Vagina (tissue), 2 donors: ENCODE measurements around the gene TBCEL. TPM values are rescaled to one million over a fixed set of nuclear protein-coding genes. Genes with fewer than 3 reads are reported as not detected.

Experiments used
- DNase-seq, 2 donors: peaks; one replicate each; pipeline ENCODE4 v3.0.0-alpha.2; 2017; ENCODE audit errors: extremely low spot score in 2 of 2
- H3K27ac ChIP-seq: fragments of 200-600 bp; sonication (generic); one replicate; pipeline ENCODE4 v1.5.1; 2019
- H3K27me3 ChIP-seq: fragments of 200-600 bp; sonication (generic); one replicate; pipeline ENCODE4 v1.5.1; 2019
- H3K36me3 ChIP-seq, 2 donors: fragments of 200-600 bp; sonication (generic); one replicate each; pipeline ENCODE4 v1.5.1; 2017 to 2019
- H3K4me1 ChIP-seq: fragments of 200-600 bp; sonication (generic); one replicate; pipeline ENCODE4 v1.5.1; 2019
- H3K4me3 ChIP-seq, 2 donors: fragments of 200-600 bp; sonication (generic); 1 replicate in 1 of 2; 2 replicates in 1 of 2; pipeline ENCODE4 v1.5.1; 2016 to 2019
- H3K9me3 ChIP-seq: fragments of 200-600 bp; sonication (generic); one replicate; pipeline ENCODE4 v1.5.1; 2019
- CTCF ChIP-seq, 3 experiments: fragments of 450-650 bp in 2 of 3; fragments of 200-600 bp in 1 of 3; sonication (generic) in 1 of 3; IDR thresholded peaks; one replicate each; pipeline ENCODE4 v1.5.1; 2017 to 2019; ENCODE audit warnings: antibody characterized with exemption in 3 of 3, mild to moderate bottlenecking in 2 of 3, moderate library complexity in 2 of 3
- POLR2A ChIP-seq, 2 donors: fragments of 450-650 bp; IDR thresholded peaks; one replicate each; pipeline ENCODE4 v1.6.1; 2017; ENCODE audit warnings: antibody characterized with exemption in 2 of 2, mild to moderate bottlenecking in 2 of 2, moderate library complexity in 2 of 2
- POLR2AphosphoS5 ChIP-seq, 2 donors: sonication (generic); formaldehyde crosslinking; IDR thresholded peaks; one replicate each; pipeline ENCODE4 v1.9.0; 2017; ENCODE audit warnings: antibody characterized with exemption in 2 of 2, mild to moderate bottlenecking in 2 of 2, low read depth in 1 of 2; ENCODE audit not compliant: insufficient read depth in 1 of 2
- intact Hi-C: fragments of 100-400 bp; cut with DNase I; formaldehyde crosslinking; loops from one replicate; pipeline ENCODE4 v1.15.1; 2023
- total RNA-seq: library from RNA; depleted of rRNA; stranded (reverse); fragments of >200 nt; gene quantifications from one replicate; pipeline ENCODE4 v1.2.3, GENCODE V29; 2016

The TBCEL gene
- total RNA-seq, 1 donor from 2014 or later: 19.2 TPM

DNA sequence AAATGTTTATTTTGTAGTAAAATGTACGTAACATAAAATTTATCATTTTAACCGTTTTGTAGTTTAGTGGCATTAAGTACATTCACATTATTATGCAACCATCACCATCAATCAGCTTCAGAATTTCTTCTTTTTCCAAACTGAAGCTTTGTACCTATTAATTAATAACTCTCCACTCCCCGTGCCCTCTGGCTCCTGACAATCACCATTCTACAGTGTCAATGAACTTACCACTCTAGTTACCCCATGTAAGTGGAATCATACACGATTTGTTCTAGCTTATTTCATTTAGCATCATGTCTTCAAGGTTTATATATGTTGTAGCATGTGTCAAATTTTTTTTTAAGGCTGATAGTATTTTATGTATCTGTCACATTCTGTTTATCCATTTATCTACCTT is 9.7 kb downstream of the TBCEL start:
- H3K27me3 ChIP-seq: no peaks in the 10 kb centered on the region
- intact Hi-C loops: no loop called here
- no peak for DNase-seq
- H3K27ac ChIP-seq: no peak overlapping the region
- TF ChIP-seq POLR2A (IDR thresholded peaks at IDR 0.05) (no peak), CTCF (IDR thresholded peaks at IDR 0.05) (no peak), POLR2AphosphoS5 (IDR thresholded peaks at IDR 0.05; ENCODE audit: insufficient read depth in 1 of 2, low read depth in 1 of 2) (no peak)
- no peaks in the 10 kb centered on the region for H3K4me1 ChIP-seq
- no peaks in the 10 kb centered on the region for H3K9me3 ChIP-seq
- H3K36me3 ChIP-seq: no peaks in the 10 kb centered on the region
- H3K4me3 ChIP-seq: no peak overlapping the region

DNA sequence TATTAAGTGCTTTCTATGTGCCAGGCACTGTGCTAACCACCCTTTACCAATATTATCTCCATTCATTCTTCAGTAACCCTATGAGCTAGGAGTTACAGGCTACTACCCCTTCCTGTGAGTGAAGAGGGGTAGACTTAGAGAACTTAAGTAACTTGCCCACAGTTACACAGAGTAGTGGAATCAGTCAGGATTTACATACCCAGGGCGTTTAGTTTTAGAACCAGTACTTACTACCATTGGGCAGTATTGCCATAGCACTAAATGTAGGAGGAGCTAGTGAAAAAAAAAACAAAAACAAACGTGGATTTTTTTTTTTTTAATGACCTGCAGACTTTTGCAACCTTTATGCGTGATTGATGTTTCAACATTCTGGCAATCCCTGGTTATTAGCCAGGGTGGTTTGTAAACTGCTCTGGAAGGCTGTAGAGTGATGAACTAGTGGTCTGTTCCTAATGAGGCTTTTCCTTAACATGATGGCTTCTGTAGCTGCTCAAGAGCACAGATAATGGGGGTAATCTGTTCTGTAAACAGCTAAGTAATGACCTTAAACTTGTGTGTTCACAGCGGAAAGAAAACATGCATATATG is 11.4 kb downstream of the TBCEL start:
- intact Hi-C loops: no loop called here
- Histone ChIP-seq H3K9me3 (no peaks in the 10 kb centered on the region), H3K27ac (no peak overlapping the region), H3K27me3 (no peaks in the 10 kb centered on the region), H3K4me3 (no peak overlapping the region), H3K4me1 (no peaks in the 10 kb centered on the region), H3K36me3 (no peaks in the 10 kb centered on the region)
- TF ChIP-seq POLR2A (IDR thresholded peaks at IDR 0.05): no peak
- no peak for TF ChIP-seq POLR2AphosphoS5 (IDR thresholded peaks at IDR 0.05; ENCODE audit: insufficient read depth in 1 of 2, low read depth in 1 of 2)
- no peak for TF ChIP-seq CTCF (IDR thresholded peaks at IDR 0.05)
- no peak for DNase-seq

DNA sequence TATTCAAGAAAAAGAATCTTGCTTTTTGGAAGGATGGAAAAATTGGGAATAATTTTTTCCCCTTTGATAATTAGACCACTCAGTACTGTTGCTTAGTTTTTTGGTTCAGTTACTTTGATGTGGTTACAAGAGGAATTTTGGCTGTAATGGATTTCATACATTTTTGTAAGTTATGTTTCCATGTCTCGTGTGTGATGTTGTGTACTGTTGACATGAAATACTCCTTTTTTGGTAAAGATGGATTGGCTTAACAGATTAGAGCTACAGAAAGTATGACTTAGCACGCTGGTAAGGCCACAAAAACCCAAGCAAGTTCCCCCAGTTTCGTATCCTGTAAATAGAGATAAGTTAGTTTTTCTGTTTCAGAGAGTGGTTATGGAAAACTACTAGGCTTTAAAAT is 11.9 kb downstream of the TBCEL start:
- TF ChIP-seq CTCF (IDR thresholded peaks at IDR 0.05) (no peak), POLR2A (IDR thresholded peaks at IDR 0.05) (no peak), POLR2AphosphoS5 (IDR thresholded peaks at IDR 0.05; ENCODE audit: insufficient read depth in 1 of 2, low read depth in 1 of 2) (no peak)
- Histone ChIP-seq H3K27me3 (no peaks in the 10 kb centered on the region), H3K4me3 (no peak overlapping the region), H3K9me3 (no peaks in the 10 kb centered on the region), H3K4me1 (no peaks in the 10 kb centered on the region), H3K27ac (no peak overlapping the region), H3K36me3 (no peaks in the 10 kb centered on the region)
- intact Hi-C loops: no loop called here
- DNase-seq: no peak

GRCh38 chr11:121037016-121037415 is 13.1 kb downstream of the TBCEL start:
- TF ChIP-seq POLR2A (IDR thresholded peaks at IDR 0.05) (no peak), CTCF (IDR thresholded peaks at IDR 0.05) (no peak), POLR2AphosphoS5 (IDR thresholded peaks at IDR 0.05; ENCODE audit: insufficient read depth in 1 of 2, low read depth in 1 of 2) (no peak)
- H3K9me3 ChIP-seq: no peaks in the 10 kb centered on the region
- intact Hi-C loops: no loop called here
- no peaks in the 10 kb centered on the region for H3K4me1 ChIP-seq
- H3K27ac ChIP-seq: no peak overlapping the region
- no peak overlapping the region for H3K4me3 ChIP-seq
- H3K27me3 ChIP-seq: no peaks in the 10 kb centered on the region
- H3K36me3 ChIP-seq: no peaks in the 10 kb centered on the region
- DNase-seq: no peak

GRCh38 chr11:121038648-121039409 is 14.9 kb downstream of the TBCEL start:
- DNase-seq: no peak
- H3K36me3 ChIP-seq: no peaks in the 10 kb centered on the region
- no peak overlapping the region for H3K27ac ChIP-seq
- TF ChIP-seq CTCF (IDR thresholded peaks at IDR 0.05): no peak
- no peak for TF ChIP-seq POLR2AphosphoS5 (IDR thresholded peaks at IDR 0.05; ENCODE audit: insufficient read depth in 1 of 2, low read depth in 1 of 2)
- no peak for TF ChIP-seq POLR2A (IDR thresholded peaks at IDR 0.05)
- H3K4me3 ChIP-seq: no peak overlapping the region
- no peaks in the 10 kb centered on the region for H3K27me3 ChIP-seq
- H3K4me1 ChIP-seq: no peaks in the 10 kb centered on the region
- H3K9me3 ChIP-seq: no peaks in the 10 kb centered on the region
- intact Hi-C loops: no loop called here
